HEK293 (cell line): ENCODE data around the gene ARHGEF28.

Experiments
- CTCF ChIA-PET: fragments of 350-600 bp; formaldehyde crosslinking; extraction: SDS; loops from one replicate; lab custom pipeline; 2021; ENCODE audit warnings: antibody characterized with exemption; lab: Yijun Ruan, JAX
- POLR2A ChIA-PET: fragments of 300-600 bp; formaldehyde crosslinking; extraction: SDS; loops from one replicate; lab custom pipeline; 2020; ENCODE audit warnings: antibody characterized with exemption, inconsistent platforms; lab: Yijun Ruan, JAX
- H3K27ac ChIP-seq: fragments of 200-500 bp; sonication (Bioruptor generic); 2 replicates; pipeline ENCODE4 v1.5.1; 2014; ENCODE audit warnings: low read depth, low read length, control low read depth, inconsistent platforms; ENCODE audit errors: extremely low read depth
- H3K36me3 ChIP-seq, 2 experiments: fragments of 200-500 bp in 1 of 2; sonication (Bioruptor generic) in 1 of 2; 1 replicate in 1 of 2; 2 replicates in 1 of 2; pipeline ENCODE4 v1.5.1; 2014 to 2017; ENCODE audit warnings: inconsistent platforms in 2 of 2, low read length in 2 of 2; ENCODE audit not compliant: control insufficient read depth in 2 of 2, insufficient read depth in 1 of 2
- H3K4me1 ChIP-seq: fragments of 200-500 bp; sonication (Bioruptor generic); 2 replicates; pipeline ENCODE4 v1.5.1; 2014; ENCODE audit warnings: mild to moderate bottlenecking, low read length, inconsistent platforms; ENCODE audit not compliant: control insufficient read depth, insufficient read depth
- H3K4me3 ChIP-seq: 2 replicates; pipeline ENCODE4 v1.5.1; 2011; ENCODE audit warnings: low read depth, mild to moderate bottlenecking, control low read depth, low read length, moderate library complexity
- H3K9me3 ChIP-seq: fragments of 200-500 bp; sonication (Bioruptor generic); 2 replicates; pipeline ENCODE4 v1.5.1; 2014; ENCODE audit warnings: low read depth, low read length, inconsistent platforms; ENCODE audit not compliant: control insufficient read depth, insufficient read depth
- KLF10 ChIP-seq: fragments of 450-650 bp; IDR thresholded peaks from 2 replicates; pipeline ENCODE4 v1.5.1; 2018; ENCODE audit warnings: missing biosample characterization, mild to moderate bottlenecking, missing genetic modification characterization
- MZF1 ChIP-seq: fragments of 450-650 bp; formaldehyde crosslinking; IDR thresholded peaks from 2 replicates; pipeline ENCODE4 v1.5.1; 2017; ENCODE audit warnings: missing biosample characterization, missing genetic modification characterization, borderline replicate concordance
- OSR2 ChIP-seq: fragments of 450-650 bp; formaldehyde crosslinking; IDR thresholded peaks from 2 replicates; pipeline ENCODE4 v1.5.1; 2016; ENCODE audit warnings: missing biosample characterization, missing genetic modification characterization
- WT1 ChIP-seq: fragments of 450-650 bp; formaldehyde crosslinking; IDR thresholded peaks from 2 replicates; pipeline ENCODE4 v1.5.1; 2016; ENCODE audit warnings: missing biosample characterization, missing genetic modification characterization
- ZBTB1 ChIP-seq: fragments of 450-650 bp; formaldehyde crosslinking; IDR thresholded peaks from 2 replicates; pipeline ENCODE4 v1.5.1; 2016; ENCODE audit warnings: missing biosample characterization, missing genetic modification characterization
- ZBTB17 ChIP-seq: fragments of 450-650 bp; formaldehyde crosslinking; IDR thresholded peaks from 2 replicates; pipeline ENCODE4 v1.5.1; 2016; ENCODE audit warnings: missing biosample characterization, missing genetic modification characterization
- ZNF146 ChIP-seq: fragments of 450-650 bp; formaldehyde crosslinking; IDR thresholded peaks from 2 replicates; pipeline ENCODE4 v1.5.1; 2016; ENCODE audit warnings: missing biosample characterization, missing genetic modification characterization
- ZNF16 ChIP-seq: fragments of 450-650 bp; formaldehyde crosslinking; IDR thresholded peaks from 2 replicates; pipeline ENCODE4 v1.5.1; 2016; ENCODE audit warnings: low read depth, missing biosample characterization, missing genetic modification characterization
- ZNF211 ChIP-seq: fragments of 450-650 bp; formaldehyde crosslinking; IDR thresholded peaks from 2 replicates; pipeline ENCODE4 v1.5.1; 2016; ENCODE audit warnings: low read depth, missing biosample characterization, missing genetic modification characterization
- ZNF292 ChIP-seq: fragments of 450-650 bp; formaldehyde crosslinking; IDR thresholded peaks from 2 replicates; pipeline ENCODE4 v1.5.1; 2016; ENCODE audit warnings: low read depth, missing biosample characterization, missing genetic modification characterization, borderline replicate concordance
- ZNF354C ChIP-seq: fragments of 450-650 bp; formaldehyde crosslinking; IDR thresholded peaks from 2 replicates; pipeline ENCODE4 v1.5.1; 2016; ENCODE audit warnings: missing biosample characterization, missing genetic modification characterization, low read depth, borderline replicate concordance
- ZNF529 ChIP-seq: fragments of 450-650 bp; formaldehyde crosslinking; IDR thresholded peaks from 2 replicates; pipeline ENCODE4 v1.5.1; 2017; ENCODE audit warnings: missing genetic modification characterization, missing biosample characterization; ENCODE audit not compliant: insufficient replicate concordance
- ZNF560 ChIP-seq: fragments of 450-650 bp; formaldehyde crosslinking; IDR thresholded peaks from 2 replicates; pipeline ENCODE4 v1.5.1; 2017; ENCODE audit warnings: missing biosample characterization, missing genetic modification characterization, borderline replicate concordance
- ZNF629 ChIP-seq: fragments of 450-650 bp; formaldehyde crosslinking; IDR thresholded peaks from 2 replicates; pipeline ENCODE4 v1.5.1; 2017; ENCODE audit warnings: missing biosample characterization, missing genetic modification characterization
- ZNF664 ChIP-seq: fragments of 450-650 bp; formaldehyde crosslinking; IDR thresholded peaks from 2 replicates; pipeline ENCODE4 v1.5.1; 2016; ENCODE audit warnings: missing biosample characterization, missing genetic modification characterization
- ZNF670 ChIP-seq: fragments of 450-650 bp; formaldehyde crosslinking; IDR thresholded peaks from 2 replicates; pipeline ENCODE4 v1.5.1; 2016; ENCODE audit warnings: missing biosample characterization, missing genetic modification characterization, low read depth
- ZXDB ChIP-seq: fragments of 450-650 bp; formaldehyde crosslinking; IDR thresholded peaks from 2 replicates; pipeline ENCODE4 v1.5.1; 2016; ENCODE audit warnings: missing biosample characterization, missing genetic modification characterization
- TF ChIP-seq, protein P1 (sequence below): fragments of 450-650 bp; formaldehyde crosslinking; IDR thresholded peaks from 2 replicates; pipeline ENCODE4 v1.5.1; 2016; ENCODE audit warnings: missing biosample characterization, missing genetic modification characterization
- TF ChIP-seq, protein P2 (sequence below): fragments of 450-650 bp; formaldehyde crosslinking; IDR thresholded peaks from 2 replicates; pipeline ENCODE4 v1.5.1; 2016; ENCODE audit warnings: missing biosample characterization, missing genetic modification characterization, borderline replicate concordance
- TF ChIP-seq, protein P3 (sequence below): fragments of 450-650 bp; formaldehyde crosslinking; IDR thresholded peaks from 2 replicates; pipeline ENCODE4 v1.5.1; 2017; ENCODE audit warnings: missing biosample characterization, missing genetic modification characterization
- TF ChIP-seq, protein P4 (sequence below): fragments of 450-650 bp; formaldehyde crosslinking; IDR thresholded peaks from 2 replicates; pipeline ENCODE4 v1.5.1; 2016; ENCODE audit warnings: missing biosample characterization, missing genetic modification characterization

The ARHGEF28 gene

DNA sequence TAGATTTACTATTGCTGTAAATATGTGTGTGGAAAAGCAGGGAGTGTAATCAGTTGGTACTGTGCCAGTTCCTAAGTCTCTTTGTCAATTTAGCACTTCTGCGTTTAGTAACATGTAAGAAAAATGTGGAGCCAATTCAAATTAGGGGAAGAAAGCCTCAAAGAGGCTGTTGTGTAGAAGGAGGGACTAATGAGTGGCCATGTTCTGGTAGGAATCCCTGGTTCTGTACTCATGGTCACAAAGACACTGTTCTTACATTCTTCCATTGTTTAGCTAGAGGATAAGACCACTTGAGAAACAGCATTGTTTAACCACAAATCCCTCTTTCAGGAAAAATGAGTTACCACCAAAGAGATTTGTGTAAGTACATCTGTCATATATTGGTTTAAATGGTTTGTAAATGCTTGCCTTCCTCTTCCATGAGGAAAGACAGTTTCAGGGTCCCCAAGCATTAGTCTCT lies 14.9 kb downstream of the ARHGEF28 start (continued):
- TF ChIP-seq, protein P1, sequence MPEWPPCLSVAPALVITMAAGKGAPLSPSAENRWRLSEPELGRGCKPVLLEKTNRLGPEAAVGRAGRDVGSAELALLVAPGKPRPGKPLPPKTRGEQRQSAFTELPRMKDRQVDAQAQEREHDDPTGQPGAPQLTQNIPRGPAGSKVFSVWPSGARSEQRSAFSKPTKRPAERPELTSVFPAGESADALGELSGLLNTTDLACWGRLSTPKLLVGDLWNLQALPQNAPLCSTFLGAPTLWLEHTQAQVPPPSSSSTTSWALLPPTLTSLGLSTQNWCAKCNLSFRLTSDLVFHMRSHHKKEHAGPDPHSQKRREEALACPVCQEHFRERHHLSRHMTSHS, result no peak
- TF ChIP-seq ZXDB (tag by site-specific recombination) (peak; percentile 49; the same call in 1 of the 2 replicates), ZNF670 (no peak), ZNF629 (no peak), OSR2 (tag by site-specific recombination) (0 out of 2 replicates have a peak, but pooled peaks have one; percentile 22), ZNF529 (no peak), ZNF560 (tag by site-specific recombination) (no peak), ZBTB1 (tag by site-specific recombination) (no peak), ZNF146 (tag by site-specific recombination) (no peak), KLF10 (tag by site-specific recombination) (no peak), ZNF211 (tag by site-specific recombination) (no peak), ZNF664 (0 out of 2 replicates have a peak, but pooled peaks have one; percentile 5), ZNF292 (no peak), MZF1 (tag by site-specific recombination) (peak; percentile 73; the same call in 1 of the 2 replicates)
- TF ChIP-seq, protein P2, sequence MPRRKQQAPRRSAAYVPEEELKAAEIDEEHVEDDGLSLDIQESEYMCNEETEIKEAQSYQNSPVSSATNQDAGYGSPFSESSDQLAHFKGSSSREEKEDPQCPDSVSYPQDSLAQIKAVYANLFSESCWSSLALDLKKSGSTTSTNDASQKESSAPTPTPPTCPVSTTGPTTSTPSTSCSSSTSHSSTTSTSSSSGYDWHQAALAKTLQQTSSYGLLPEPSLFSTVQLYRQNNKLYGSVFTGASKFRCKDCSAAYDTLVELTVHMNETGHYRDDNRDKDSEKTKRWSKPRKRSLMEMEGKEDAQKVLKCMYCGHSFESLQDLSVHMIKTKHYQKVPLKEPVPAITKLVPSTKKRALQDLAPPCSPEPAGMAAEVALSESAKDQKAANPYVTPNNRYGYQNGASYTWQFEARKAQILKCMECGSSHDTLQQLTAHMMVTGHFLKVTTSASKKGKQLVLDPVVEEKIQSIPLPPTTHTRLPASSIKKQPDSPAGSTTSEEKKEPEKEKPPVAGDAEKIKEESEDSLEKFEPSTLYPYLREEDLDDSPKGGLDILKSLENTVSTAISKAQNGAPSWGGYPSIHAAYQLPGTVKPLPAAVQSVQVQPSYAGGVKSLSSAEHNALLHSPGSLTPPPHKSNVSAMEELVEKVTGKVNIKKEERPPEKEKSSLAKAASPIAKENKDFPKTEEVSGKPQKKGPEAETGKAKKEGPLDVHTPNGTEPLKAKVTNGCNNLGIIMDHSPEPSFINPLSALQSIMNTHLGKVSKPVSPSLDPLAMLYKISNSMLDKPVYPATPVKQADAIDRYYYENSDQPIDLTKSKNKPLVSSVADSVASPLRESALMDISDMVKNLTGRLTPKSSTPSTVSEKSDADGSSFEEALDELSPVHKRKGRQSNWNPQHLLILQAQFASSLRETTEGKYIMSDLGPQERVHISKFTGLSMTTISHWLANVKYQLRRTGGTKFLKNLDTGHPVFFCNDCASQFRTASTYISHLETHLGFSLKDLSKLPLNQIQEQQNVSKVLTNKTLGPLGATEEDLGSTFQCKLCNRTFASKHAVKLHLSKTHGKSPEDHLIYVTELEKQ, result no peak
- TF ChIP-seq, protein P3, sequence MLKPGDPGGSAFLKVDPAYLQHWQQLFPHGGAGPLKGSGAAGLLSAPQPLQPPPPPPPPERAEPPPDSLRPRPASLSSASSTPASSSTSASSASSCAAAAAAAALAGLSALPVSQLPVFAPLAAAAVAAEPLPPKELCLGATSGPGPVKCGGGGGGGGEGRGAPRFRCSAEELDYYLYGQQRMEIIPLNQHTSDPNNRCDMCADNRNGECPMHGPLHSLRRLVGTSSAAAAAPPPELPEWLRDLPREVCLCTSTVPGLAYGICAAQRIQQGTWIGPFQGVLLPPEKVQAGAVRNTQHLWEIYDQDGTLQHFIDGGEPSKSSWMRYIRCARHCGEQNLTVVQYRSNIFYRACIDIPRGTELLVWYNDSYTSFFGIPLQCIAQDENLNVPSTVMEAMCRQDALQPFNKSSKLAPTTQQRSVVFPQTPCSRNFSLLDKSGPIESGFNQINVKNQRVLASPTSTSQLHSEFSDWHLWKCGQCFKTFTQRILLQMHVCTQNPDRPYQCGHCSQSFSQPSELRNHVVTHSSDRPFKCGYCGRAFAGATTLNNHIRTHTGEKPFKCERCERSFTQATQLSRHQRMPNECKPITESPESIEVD (tag by site-specific recombination), result peak; percentile 71
- TF ChIP-seq, protein P4, sequence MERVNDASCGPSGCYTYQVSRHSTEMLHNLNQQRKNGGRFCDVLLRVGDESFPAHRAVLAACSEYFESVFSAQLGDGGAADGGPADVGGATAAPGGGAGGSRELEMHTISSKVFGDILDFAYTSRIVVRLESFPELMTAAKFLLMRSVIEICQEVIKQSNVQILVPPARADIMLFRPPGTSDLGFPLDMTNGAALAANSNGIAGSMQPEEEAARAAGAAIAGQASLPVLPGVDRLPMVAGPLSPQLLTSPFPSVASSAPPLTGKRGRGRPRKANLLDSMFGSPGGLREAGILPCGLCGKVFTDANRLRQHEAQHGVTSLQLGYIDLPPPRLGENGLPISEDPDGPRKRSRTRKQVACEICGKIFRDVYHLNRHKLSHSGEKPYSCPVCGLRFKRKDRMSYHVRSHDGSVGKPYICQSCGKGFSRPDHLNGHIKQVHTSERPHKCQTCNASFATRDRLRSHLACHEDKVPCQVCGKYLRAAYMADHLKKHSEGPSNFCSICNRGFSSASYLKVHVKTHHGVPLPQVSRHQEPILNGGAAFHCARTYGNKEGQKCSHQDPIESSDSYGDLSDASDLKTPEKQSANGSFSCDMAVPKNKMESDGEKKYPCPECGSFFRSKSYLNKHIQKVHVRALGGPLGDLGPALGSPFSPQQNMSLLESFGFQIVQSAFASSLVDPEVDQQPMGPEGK (tag by site-specific recombination), result no peak

DNA sequence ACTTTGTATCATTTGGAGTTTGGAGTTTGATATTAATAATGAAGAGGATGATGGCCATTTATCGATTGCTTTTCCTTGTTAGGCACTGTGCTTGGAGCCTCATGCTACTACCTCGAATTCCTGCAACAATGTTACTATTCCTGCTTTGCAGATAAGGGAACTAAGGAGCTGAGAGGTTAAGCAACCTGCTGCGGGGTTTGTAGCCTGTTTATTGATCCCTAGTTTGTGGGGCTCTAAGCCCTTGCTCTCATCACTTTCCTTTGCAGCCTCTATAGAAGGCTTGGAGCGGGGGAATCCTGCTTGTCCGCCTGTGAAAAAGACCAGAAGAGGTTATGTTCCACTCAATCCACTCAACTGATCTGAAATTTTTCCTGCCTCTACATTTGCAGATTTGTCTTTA lies 15.8 kb downstream of the ARHGEF28 start:
- Histone ChIP-seq H3K36me3 (no peaks in the 10 kb centered on the region), H3K4me1 (peaks cover 34% of the 10 kb centered on the region), H3K9me3 (no peaks in the 10 kb centered on the region), H3K27ac (no peak overlapping the region), H3K4me3 (no peak overlapping the region)
- CTCF ChIA-PET, result interaction anchor here (1.9 to 2.8 kb wide), 2 partner anchors 46 to 50 kb away, joined by 8 to 10 read pairs; no protein-coding TSS in a partner anchor
- no peak for TF ChIP-seq ZNF16 (tag by site-specific recombination)
- TF ChIP-seq ZBTB17 (tag by site-specific recombination), result peak; percentile 74
- no peak for TF ChIP-seq ZNF354C
- no peak for TF ChIP-seq WT1 (tag by site-specific recombination)
- POLR2A ChIA-PET, result interaction anchor here (1.1 kb wide), 1 partner anchor 34 kb away, joined by 3 read pairs; no protein-coding TSS in a partner anchor
